DND-41 (cell line): ENCODE results near the gene XRN2.

Experiments used
- ATAC-seq: fragments of 200-7000 bp; cut with Tn5 transposase; 3 replicates; pipeline ENCODE4 v1.9.1; 2021; ENCODE audit warnings: low read depth; ENCODE audit not compliant: insufficient read depth
- DNase-seq: peaks from one replicate; pipeline ENCODE4 v3.0.0-alpha.2; 2020
- H2AFZ ChIP-seq: 2 replicates; pipeline ENCODE4 v1.6.0; 2012; ENCODE audit warnings: low read depth, low read length
- H3K27ac ChIP-seq: 2 replicates; pipeline ENCODE4 v1.5.1; 2012; ENCODE audit warnings: low read length, inconsistent platforms
- H3K27me3 ChIP-seq: fragments of 200-600 bp; sonication (generic); 2 replicates; pipeline ENCODE4 v1.6.0; 2012; ENCODE audit warnings: low read length, mild to moderate bottlenecking, inconsistent platforms; ENCODE audit not compliant: insufficient read depth, poor library complexity
- H3K36me3 ChIP-seq: 2 replicates; pipeline ENCODE4 v1.5.1; 2012; ENCODE audit warnings: low read length, inconsistent platforms; ENCODE audit not compliant: insufficient read depth
- H3K4me1 ChIP-seq: 2 replicates; pipeline ENCODE4 v1.5.1; 2012; ENCODE audit warnings: mild to moderate bottlenecking, low read length; ENCODE audit not compliant: insufficient read depth
- H3K4me2 ChIP-seq: 2 replicates; pipeline ENCODE4 v1.6.0; 2012; ENCODE audit warnings: mild to moderate bottlenecking, moderate library complexity, low read length, inconsistent platforms; ENCODE audit not compliant: insufficient read depth
- H3K4me3 ChIP-seq, 2 experiments: fragments of 200-600 bp in 1 of 2; shearing (Covaris generic) in 1 of 2; 2 replicates each; pipeline ENCODE4 v1.5.1; 2012 to 2016; ENCODE audit warnings: inconsistent platforms in 2 of 2, low read length in 2 of 2, mild to moderate bottlenecking in 2 of 2, low read depth in 1 of 2, moderate library complexity in 1 of 2
- H3K79me2 ChIP-seq: 2 replicates; pipeline ENCODE4 v1.6.0; 2012; ENCODE audit warnings: low read length, inconsistent platforms; ENCODE audit not compliant: insufficient read depth
- H3K9ac ChIP-seq: 2 replicates; pipeline ENCODE4 v1.6.0; 2012; ENCODE audit warnings: low read depth, mild to moderate bottlenecking, inconsistent platforms, low read length, moderate library complexity
- H3K9me3 ChIP-seq: 2 replicates; pipeline ENCODE4 v1.5.1; 2012; ENCODE audit warnings: low read length, moderate library complexity, mild to moderate bottlenecking, inconsistent platforms; ENCODE audit not compliant: insufficient read depth, severe bottlenecking
- H4K20me1 ChIP-seq: 2 replicates; pipeline ENCODE4 v1.6.0; 2012; ENCODE audit warnings: low read length; ENCODE audit not compliant: insufficient read depth
- EZH2 ChIP-seq: IDR thresholded peaks from 3 replicates; pipeline ENCODE4 v1.6.1; 2012; ENCODE audit warnings: borderline replicate concordance, low read depth, mild to moderate bottlenecking, moderate library complexity, low read length, inconsistent platforms; ENCODE audit not compliant: severe bottlenecking
- TF ChIP-seq, protein P1 (sequence below): IDR thresholded peaks from 2 replicates; pipeline ENCODE4 v1.5.1; 2012; ENCODE audit warnings: borderline replicate concordance, low read length, moderate library complexity, mild to moderate bottlenecking; ENCODE audit not compliant: poor library complexity, severe bottlenecking; ENCODE audit errors: extremely low read depth

XRN2 gene

DNA sequence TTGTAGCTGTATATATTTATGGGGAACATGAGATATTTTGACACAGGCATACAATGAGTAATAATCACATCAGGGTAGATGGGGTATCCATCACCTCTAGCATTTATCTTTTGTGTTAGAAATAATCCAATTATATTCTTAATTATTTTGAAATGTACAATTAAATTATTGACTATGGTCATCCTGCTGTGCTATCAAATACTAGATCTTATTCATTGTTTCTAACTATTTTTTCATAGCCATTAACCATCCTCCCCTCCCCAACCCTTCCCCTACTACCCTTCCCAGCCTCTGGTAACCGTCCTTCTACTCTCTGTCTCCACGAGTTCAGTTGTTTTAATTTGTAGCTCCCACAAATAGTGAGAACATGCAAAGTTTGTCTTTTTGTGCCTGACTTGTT is 65.7 kb downstream of the XRN2 start:
- TF ChIP-seq EZH2 = no peak
- TF ChIP-seq, protein P1, sequence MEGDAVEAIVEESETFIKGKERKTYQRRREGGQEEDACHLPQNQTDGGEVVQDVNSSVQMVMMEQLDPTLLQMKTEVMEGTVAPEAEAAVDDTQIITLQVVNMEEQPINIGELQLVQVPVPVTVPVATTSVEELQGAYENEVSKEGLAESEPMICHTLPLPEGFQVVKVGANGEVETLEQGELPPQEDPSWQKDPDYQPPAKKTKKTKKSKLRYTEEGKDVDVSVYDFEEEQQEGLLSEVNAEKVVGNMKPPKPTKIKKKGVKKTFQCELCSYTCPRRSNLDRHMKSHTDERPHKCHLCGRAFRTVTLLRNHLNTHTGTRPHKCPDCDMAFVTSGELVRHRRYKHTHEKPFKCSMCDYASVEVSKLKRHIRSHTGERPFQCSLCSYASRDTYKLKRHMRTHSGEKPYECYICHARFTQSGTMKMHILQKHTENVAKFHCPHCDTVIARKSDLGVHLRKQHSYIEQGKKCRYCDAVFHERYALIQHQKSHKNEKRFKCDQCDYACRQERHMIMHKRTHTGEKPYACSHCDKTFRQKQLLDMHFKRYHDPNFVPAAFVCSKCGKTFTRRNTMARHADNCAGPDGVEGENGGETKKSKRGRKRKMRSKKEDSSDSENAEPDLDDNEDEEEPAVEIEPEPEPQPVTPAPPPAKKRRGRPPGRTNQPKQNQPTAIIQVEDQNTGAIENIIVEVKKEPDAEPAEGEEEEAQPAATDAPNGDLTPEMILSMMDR = no peak
- peaks cover 14% of the 10 kb centered on the region; the same call in 1 of the 2 replicates for H4K20me1 ChIP-seq
- no peaks in the 10 kb centered on the region for H3K4me1 ChIP-seq
- no peaks in the 10 kb centered on the region for H3K27me3 ChIP-seq
- no peak overlapping the region for H3K4me3 ChIP-seq
- peaks cover 35% of the 10 kb centered on the region for H3K79me2 ChIP-seq
- H3K4me2 ChIP-seq = no peak overlapping the region
- H2AFZ ChIP-seq = no peak overlapping the region
- H3K27ac ChIP-seq = no peak overlapping the region
- ATAC-seq (no peak), DNase-seq (no peak)
- no peak overlapping the region for H3K9ac ChIP-seq
- no peaks in the 10 kb centered on the region for H3K9me3 ChIP-seq
- H3K36me3 ChIP-seq = peaks cover 78% of the 10 kb centered on the region

DNA sequence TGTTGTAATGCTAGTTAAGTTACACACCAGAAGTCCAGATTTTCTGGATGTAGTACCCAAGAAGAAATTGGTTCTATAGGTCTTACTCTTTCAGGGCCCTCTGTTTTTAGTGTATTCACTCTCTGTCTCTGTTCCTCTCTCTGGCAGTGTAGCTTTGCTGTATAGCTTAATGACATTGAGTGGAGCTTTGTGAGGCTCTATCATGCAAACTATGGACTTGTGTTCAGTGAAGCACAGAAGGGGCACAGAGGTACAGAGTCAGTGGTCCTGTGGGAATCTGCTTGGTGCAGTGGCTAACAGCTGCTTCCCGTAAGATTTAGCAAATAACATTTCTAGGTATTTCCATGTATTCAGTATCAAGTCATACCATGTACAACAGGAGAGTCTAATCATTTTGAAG is 68.1 kb downstream of the XRN2 start:
- Histone ChIP-seq H3K27me3 (no peaks in the 10 kb centered on the region), H3K27ac (no peak overlapping the region), H2AFZ (no peak overlapping the region), H3K9ac (no peak overlapping the region), H3K4me1 (no peaks in the 10 kb centered on the region), H3K79me2 (peaks cover 50% of the 10 kb centered on the region), H3K4me2 (no peak overlapping the region), H3K9me3 (no peaks in the 10 kb centered on the region), H3K4me3 (no peak overlapping the region), H3K36me3 (peaks cover 72% of the 10 kb centered on the region), H4K20me1 (peaks cover 17% of the 10 kb centered on the region; the same call in 1 of the 2 replicates)
- DNase-seq (no peak), ATAC-seq (no peak)
- TF ChIP-seq EZH2 = no peak
- TF ChIP-seq, protein P1 = no peak

DNA sequence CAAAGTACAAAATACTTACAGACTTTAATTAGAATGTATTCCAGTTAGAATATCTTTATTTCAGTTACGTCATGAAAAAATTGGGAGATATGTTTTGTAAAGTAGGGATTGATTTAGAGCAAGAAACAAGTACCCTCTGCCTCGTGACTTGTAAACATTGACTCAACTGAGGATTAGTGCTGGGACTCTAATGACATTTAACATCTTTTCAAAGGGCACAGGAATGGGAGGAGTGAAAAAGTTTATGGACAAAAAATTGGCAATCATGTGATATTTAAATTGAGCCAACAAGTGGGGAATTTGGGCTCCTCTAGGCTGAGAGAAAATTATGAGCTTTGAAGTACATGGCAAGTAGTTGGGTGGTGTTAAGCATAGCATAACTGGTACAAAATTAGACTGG is 68.9 kb downstream of the XRN2 start:
- DNase-seq = no peak

More for the DNA sequence above, 68.9 kb downstream of the XRN2 start:
- no peaks in the 10 kb centered on the region for H3K9me3 ChIP-seq
- H3K4me1 ChIP-seq = no peaks in the 10 kb centered on the region
- no peak overlapping the region for H3K27ac ChIP-seq
- no peaks in the 10 kb centered on the region for H3K27me3 ChIP-seq
- no peak overlapping the region for H3K4me2 ChIP-seq
- H3K79me2 ChIP-seq = peaks cover 58% of the 10 kb centered on the region
- H2AFZ ChIP-seq = no peak overlapping the region
- H3K36me3 ChIP-seq = peaks cover 70% of the 10 kb centered on the region
- no peak overlapping the region for H3K9ac ChIP-seq
- H4K20me1 ChIP-seq = peaks cover 23% of the 10 kb centered on the region
- ATAC-seq = no peak
- TF ChIP-seq EZH2 = no peak
- TF ChIP-seq, protein P1 = no peak
- H3K4me3 ChIP-seq = no peak overlapping the region
